Liver (tissue), 3 donors: ENCODE results near the gene PLCXD3.

ENCODE experiments used
- EGR1 ChIP-seq, 2 donors: IDR thresholded peaks; 2 replicates each; pipeline ENCODE4 v1.6.1; 2016 to 2018; ENCODE audit warnings: antibody characterized with exemption in 2 of 2, low read depth in 2 of 2
- GABPA ChIP-seq, 2 donors: IDR thresholded peaks in 1 of 2; conservative IDR thresholded peaks in 1 of 2; 2 replicates each; pipeline ENCODE4 v1.6.1; 2016; ENCODE audit warnings: antibody characterized with exemption in 2 of 2, mild to moderate bottlenecking in 1 of 2, moderate library complexity in 1 of 2
- HNF4A ChIP-seq, 2 donors: conservative IDR thresholded peaks; 2 replicates each; pipeline ENCODE4 v1.6.1; 2016; ENCODE audit warnings: antibody characterized with exemption in 2 of 2, mild to moderate bottlenecking in 2 of 2
- JUND ChIP-seq, 2 donors: IDR thresholded peaks; 2 replicates each; pipeline ENCODE4 v1.6.1; 2016; ENCODE audit warnings: antibody characterized with exemption in 2 of 2
- NR2F2 ChIP-seq: IDR thresholded peaks from 2 replicates; pipeline ENCODE4 v1.6.1; 2016; ENCODE audit warnings: antibody characterized with exemption
- RAD21 ChIP-seq, 2 donors: IDR thresholded peaks; 2 replicates each; pipeline ENCODE4 v1.6.1; 2016; ENCODE audit warnings: antibody characterized with exemption in 2 of 2, mild to moderate bottlenecking in 2 of 2
- RXRA ChIP-seq, 2 donors: IDR thresholded peaks; 2 replicates each; pipeline ENCODE4 v1.6.1; 2017 to 2018; ENCODE audit warnings: antibody characterized with exemption in 2 of 2, mild to moderate bottlenecking in 1 of 2
- SP1 ChIP-seq: IDR thresholded peaks from 2 replicates; pipeline ENCODE4 v1.6.1; 2018; ENCODE audit warnings: antibody characterized with exemption, mild to moderate bottlenecking
- TAF1 ChIP-seq: conservative IDR thresholded peaks from 2 replicates; pipeline ENCODE4 v1.6.1; 2016; ENCODE audit warnings: antibody characterized with exemption, mild to moderate bottlenecking
- YY1 ChIP-seq: IDR thresholded peaks from 2 replicates; pipeline ENCODE4 v1.6.1; 2016; ENCODE audit warnings: antibody characterized with exemption, mild to moderate bottlenecking
- TF ChIP-seq, protein P1 (sequence below): fragments of 150-350 bp; IDR thresholded peaks from 2 replicates; pipeline ENCODE4 v1.5.1; 2017; ENCODE audit warnings: improper control_type of control experiment, low read depth, low read length; ENCODE audit not compliant: missing input control
- TF ChIP-seq, protein P2 (sequence below): IDR thresholded peaks from 2 replicates; pipeline ENCODE4 v1.6.1; 2016; ENCODE audit warnings: antibody characterized with exemption
- TF ChIP-seq, protein P3 (sequence below): IDR thresholded peaks from 2 replicates; pipeline ENCODE4 v1.6.1; 2016; ENCODE audit warnings: antibody characterized with exemption
- TF ChIP-seq, protein P4 (sequence below): IDR thresholded peaks from 2 replicates; pipeline ENCODE4 v1.6.1; 2016; ENCODE audit warnings: antibody characterized with exemption
- donor health status: healthy.
- donor health status: healthy.

DNA sequence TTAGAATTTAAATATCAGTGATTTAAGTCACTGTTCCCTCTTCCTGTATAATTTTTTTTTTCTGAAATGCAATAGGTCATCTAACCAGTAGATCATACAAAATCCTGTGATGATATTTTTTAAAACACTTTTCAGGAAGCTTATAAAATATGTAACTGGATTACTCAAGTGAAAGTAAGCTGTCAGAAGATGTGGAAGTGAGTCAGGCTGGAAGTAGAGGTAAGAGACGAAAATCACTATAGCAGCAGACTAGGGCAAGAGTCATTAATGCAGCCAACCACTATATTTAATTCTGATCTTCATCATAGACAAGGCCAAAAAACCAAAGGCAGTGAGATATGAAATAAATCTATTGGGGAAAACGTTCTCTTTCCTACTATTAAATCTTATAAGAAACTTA, 231.4 kb downstream of the PLCXD3 start:
- TF ChIP-seq, protein P1, sequence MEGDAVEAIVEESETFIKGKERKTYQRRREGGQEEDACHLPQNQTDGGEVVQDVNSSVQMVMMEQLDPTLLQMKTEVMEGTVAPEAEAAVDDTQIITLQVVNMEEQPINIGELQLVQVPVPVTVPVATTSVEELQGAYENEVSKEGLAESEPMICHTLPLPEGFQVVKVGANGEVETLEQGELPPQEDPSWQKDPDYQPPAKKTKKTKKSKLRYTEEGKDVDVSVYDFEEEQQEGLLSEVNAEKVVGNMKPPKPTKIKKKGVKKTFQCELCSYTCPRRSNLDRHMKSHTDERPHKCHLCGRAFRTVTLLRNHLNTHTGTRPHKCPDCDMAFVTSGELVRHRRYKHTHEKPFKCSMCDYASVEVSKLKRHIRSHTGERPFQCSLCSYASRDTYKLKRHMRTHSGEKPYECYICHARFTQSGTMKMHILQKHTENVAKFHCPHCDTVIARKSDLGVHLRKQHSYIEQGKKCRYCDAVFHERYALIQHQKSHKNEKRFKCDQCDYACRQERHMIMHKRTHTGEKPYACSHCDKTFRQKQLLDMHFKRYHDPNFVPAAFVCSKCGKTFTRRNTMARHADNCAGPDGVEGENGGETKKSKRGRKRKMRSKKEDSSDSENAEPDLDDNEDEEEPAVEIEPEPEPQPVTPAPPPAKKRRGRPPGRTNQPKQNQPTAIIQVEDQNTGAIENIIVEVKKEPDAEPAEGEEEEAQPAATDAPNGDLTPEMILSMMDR: no peak
- TF ChIP-seq HNF4A (conservative IDR thresholded peaks at IDR 0.05) (no peak), SP1 (no peak), GABPA (IDR thresholded peaks at IDR 0.05 in 1 of 2, conservative IDR thresholded peaks at IDR 0.05 in 1 of 2) (no peak), RAD21 (IDR thresholded peaks at IDR 0.05) (no peak), NR2F2 (no peak), TAF1 (no peak), YY1 (no peak), EGR1 (IDR thresholded peaks at IDR 0.05; ENCODE audit: low read depth in 2 of 2) (no peak), JUND (IDR thresholded peaks at IDR 0.05) (no peak), RXRA (IDR thresholded peaks at IDR 0.05) (no peak)
- TF ChIP-seq, protein P2, sequence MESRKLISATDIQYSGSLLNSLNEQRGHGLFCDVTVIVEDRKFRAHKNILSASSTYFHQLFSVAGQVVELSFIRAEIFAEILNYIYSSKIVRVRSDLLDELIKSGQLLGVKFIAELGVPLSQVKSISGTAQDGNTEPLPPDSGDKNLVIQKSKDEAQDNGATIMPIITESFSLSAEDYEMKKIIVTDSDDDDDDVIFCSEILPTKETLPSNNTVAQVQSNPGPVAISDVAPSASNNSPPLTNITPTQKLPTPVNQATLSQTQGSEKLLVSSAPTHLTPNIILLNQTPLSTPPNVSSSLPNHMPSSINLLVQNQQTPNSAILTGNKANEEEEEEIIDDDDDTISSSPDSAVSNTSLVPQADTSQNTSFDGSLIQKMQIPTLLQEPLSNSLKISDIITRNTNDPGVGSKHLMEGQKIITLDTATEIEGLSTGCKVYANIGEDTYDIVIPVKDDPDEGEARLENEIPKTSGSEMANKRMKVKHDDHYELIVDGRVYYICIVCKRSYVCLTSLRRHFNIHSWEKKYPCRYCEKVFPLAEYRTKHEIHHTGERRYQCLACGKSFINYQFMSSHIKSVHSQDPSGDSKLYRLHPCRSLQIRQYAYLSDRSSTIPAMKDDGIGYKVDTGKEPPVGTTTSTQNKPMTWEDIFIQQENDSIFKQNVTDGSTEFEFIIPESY: no peak
- TF ChIP-seq, protein P3, sequence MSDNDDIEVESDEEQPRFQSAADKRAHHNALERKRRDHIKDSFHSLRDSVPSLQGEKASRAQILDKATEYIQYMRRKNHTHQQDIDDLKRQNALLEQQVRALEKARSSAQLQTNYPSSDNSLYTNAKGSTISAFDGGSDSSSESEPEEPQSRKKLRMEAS: no peak
- TF ChIP-seq, protein P4, sequence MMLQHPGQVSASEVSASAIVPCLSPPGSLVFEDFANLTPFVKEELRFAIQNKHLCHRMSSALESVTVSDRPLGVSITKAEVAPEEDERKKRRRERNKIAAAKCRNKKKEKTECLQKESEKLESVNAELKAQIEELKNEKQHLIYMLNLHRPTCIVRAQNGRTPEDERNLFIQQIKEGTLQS: no peak
